ENCODE data around the gene SURF1. TPM values are rescaled to one million over a fixed set of nuclear protein-coding genes. Genes with fewer than 3 reads are reported as not detected.

The SURF1 gene
- total RNA-seq, 1 donor from 2014 or later = 30.0 TPM

GRCh38 chr9:133342570-133342969 is 13.7 kb downstream of the SURF1 start:
- H3K4me3 Mint-ChIP-seq = no peak overlapping the region
- H3K27me3 Mint-ChIP-seq (ENCODE audit: low read depth) = no peaks in the 10 kb centered on the region
- H3K4me1 Mint-ChIP-seq = peaks cover 10% of the 10 kb centered on the region
- H3K36me3 Mint-ChIP-seq = peaks cover 9% of the 10 kb centered on the region
- no peaks in the 10 kb centered on the region for H3K9me3 Mint-ChIP-seq
- TF ChIP-seq, protein P1, sequence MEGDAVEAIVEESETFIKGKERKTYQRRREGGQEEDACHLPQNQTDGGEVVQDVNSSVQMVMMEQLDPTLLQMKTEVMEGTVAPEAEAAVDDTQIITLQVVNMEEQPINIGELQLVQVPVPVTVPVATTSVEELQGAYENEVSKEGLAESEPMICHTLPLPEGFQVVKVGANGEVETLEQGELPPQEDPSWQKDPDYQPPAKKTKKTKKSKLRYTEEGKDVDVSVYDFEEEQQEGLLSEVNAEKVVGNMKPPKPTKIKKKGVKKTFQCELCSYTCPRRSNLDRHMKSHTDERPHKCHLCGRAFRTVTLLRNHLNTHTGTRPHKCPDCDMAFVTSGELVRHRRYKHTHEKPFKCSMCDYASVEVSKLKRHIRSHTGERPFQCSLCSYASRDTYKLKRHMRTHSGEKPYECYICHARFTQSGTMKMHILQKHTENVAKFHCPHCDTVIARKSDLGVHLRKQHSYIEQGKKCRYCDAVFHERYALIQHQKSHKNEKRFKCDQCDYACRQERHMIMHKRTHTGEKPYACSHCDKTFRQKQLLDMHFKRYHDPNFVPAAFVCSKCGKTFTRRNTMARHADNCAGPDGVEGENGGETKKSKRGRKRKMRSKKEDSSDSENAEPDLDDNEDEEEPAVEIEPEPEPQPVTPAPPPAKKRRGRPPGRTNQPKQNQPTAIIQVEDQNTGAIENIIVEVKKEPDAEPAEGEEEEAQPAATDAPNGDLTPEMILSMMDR (IDR thresholded peaks at IDR 0.05; ENCODE audit: unreplicated experiment) = no peak
- DNase-seq (ENCODE audit: low spot score in 2 of 2, unreplicated experiment in 2 of 2) = no peak
- no peak overlapping the region for H3K27ac Mint-ChIP-seq

- H3K9me3 Mint-ChIP-seq = no peaks in the 10 kb centered on the region
- peaks cover 8% of the 10 kb centered on the region for H3K4me1 Mint-ChIP-seq
- peaks cover 9% of the 10 kb centered on the region for H3K36me3 Mint-ChIP-seq
- no peak overlapping the region for H3K4me3 Mint-ChIP-seq
- no peaks in the 10 kb centered on the region for H3K27me3 Mint-ChIP-seq (ENCODE audit: low read depth)
- H3K27ac Mint-ChIP-seq = no peak overlapping the region
- DNase-seq (ENCODE audit: low spot score in 2 of 2, unreplicated experiment in 2 of 2) = no peak
- TF ChIP-seq, protein P1 (IDR thresholded peaks at IDR 0.05; ENCODE audit: unreplicated experiment) = no peak
These were observed 14.2 kb downstream of the SURF1 start for GRCh38 chr9:133342069-133342406.

DNA sequence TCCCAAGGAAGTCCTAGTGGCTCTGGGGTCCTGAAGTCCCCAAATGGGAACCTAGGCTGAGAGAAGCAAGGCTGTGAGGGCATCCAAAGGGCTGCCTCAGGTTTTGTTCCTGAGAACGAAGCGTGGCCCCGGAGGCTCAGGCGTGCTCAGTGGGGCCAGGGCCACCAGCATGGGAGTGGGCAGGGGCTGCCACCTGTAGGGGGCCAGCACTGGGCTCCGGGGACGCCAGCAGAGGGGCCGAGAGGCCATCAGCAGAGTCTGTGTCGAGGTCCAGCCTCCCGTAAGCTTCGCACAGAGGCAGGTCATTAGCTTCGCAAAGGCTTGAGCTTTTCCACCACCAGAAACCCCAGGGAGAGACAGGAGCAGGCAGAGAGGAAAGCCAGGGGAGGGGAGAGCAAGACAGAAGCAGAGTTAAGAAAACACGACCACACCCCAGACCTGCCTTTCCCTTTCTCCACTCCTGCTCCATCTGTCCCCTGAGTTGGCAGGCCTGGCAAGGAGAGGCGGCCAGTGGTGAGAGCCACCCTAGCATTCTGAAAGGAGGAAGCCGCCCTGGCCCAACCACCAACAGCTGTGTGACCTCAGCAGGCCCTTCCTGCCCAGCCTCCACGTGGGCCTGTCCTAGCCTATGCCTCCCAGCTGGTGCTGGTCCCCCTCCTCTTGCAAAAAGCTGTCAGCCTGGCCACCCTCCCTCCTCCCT is 14.8 kb downstream of the SURF1 start:
- no peaks in the 10 kb centered on the region for H3K9me3 Mint-ChIP-seq
- no peak for DNase-seq (ENCODE audit: low spot score in 2 of 2, unreplicated experiment in 2 of 2)
- peaks cover 3% of the 10 kb centered on the region for H3K4me1 Mint-ChIP-seq
- H3K27me3 Mint-ChIP-seq (ENCODE audit: low read depth) = no peaks in the 10 kb centered on the region
- H3K27ac Mint-ChIP-seq = no peak overlapping the region
- peaks cover 9% of the 10 kb centered on the region for H3K36me3 Mint-ChIP-seq
- H3K4me3 Mint-ChIP-seq = no peak overlapping the region
- TF ChIP-seq, protein P1 (IDR thresholded peaks at IDR 0.05; ENCODE audit: unreplicated experiment) = no peak

GRCh38 chr9:133340916-133341315 is 15.4 kb downstream of the SURF1 start:
- H3K4me1 Mint-ChIP-seq = no peaks in the 10 kb centered on the region
- no peaks in the 10 kb centered on the region for H3K9me3 Mint-ChIP-seq
- no peak overlapping the region for H3K27ac Mint-ChIP-seq
- no peak for DNase-seq (ENCODE audit: low spot score in 2 of 2, unreplicated experiment in 2 of 2)
- H3K4me3 Mint-ChIP-seq = no peak overlapping the region
- H3K36me3 Mint-ChIP-seq = peaks cover 9% of the 10 kb centered on the region
- TF ChIP-seq, protein P1 (IDR thresholded peaks at IDR 0.05; ENCODE audit: unreplicated experiment) = no peak
- no peaks in the 10 kb centered on the region for H3K27me3 Mint-ChIP-seq (ENCODE audit: low read depth)

GRCh38 chr9:133340256-133340655 is 16.0 kb downstream of the SURF1 start:
- peaks cover 2% of the 10 kb centered on the region for H3K4me1 Mint-ChIP-seq
- TF ChIP-seq, protein P1 (IDR thresholded peaks at IDR 0.05; ENCODE audit: unreplicated experiment) = no peak
- H3K4me3 Mint-ChIP-seq = no peak overlapping the region
- no peak overlapping the region for H3K27ac Mint-ChIP-seq
- peaks cover 9% of the 10 kb centered on the region for H3K36me3 Mint-ChIP-seq
- DNase-seq (ENCODE audit: low spot score in 2 of 2, unreplicated experiment in 2 of 2) = no peak
- no peaks in the 10 kb centered on the region for H3K9me3 Mint-ChIP-seq
- H3K27me3 Mint-ChIP-seq (ENCODE audit: low read depth) = no peaks in the 10 kb centered on the region

Data from mesothelial cell of epicardium (in vitro differentiated cells).